SK-N-MC (cell line): ENCODE data around the gene GGT1.
"Not testable (repeated sequence)": the region's sequence is repeated elsewhere in the genome, so short reads cannot be mapped to it uniquely, and the experiment has no call there.

Experiments
- EZH2 ChIP-seq: fragments of 200-600 bp; sonication (generic); IDR thresholded peaks from one replicate; pipeline ENCODE4 v1.6.1; 2017; ENCODE audit warnings: antibody characterized with exemption
- FOXP2 ChIP-seq: optimal IDR thresholded peaks from 2 replicates; pipeline ENCODE3; 2011; ENCODE audit warnings: mild to moderate bottlenecking, moderate library complexity; ENCODE audit not compliant: insufficient read depth; ENCODE audit errors: extremely low read length, control extremely low read depth
- POLR2AphosphoS5 ChIP-seq: IDR thresholded peaks from 2 replicates; pipeline ENCODE4 v1.6.1; 2012; ENCODE audit warnings: mild to moderate bottlenecking, low read depth, low read length, borderline replicate concordance

GRCh38 chr22:24646756-24647155, 43.8 kb downstream of the GGT1 start:
- not testable (repeated sequence) for TF ChIP-seq EZH2, POLR2AphosphoS5, FOXP2
